Adrenal gland (tissue), 5 donors: Measurements from ENCODE around the gene DNALI1.

Source experiments
- POLR2A ChIP-seq, 2 donors: fragments of 450-650 bp; IDR thresholded peaks; one replicate each; pipeline ENCODE4 v1.6.1; 2017; ENCODE audit warnings: antibody characterized with exemption in 2 of 2, mild to moderate bottlenecking in 2 of 2, moderate library complexity in 1 of 2
- TF ChIP-seq, protein P1 (sequence below), 6 experiments: fragments of 450-650 bp in 4 of 6; fragments of 200-600 bp in 2 of 6; sonication (generic) in 1 of 6; IDR thresholded peaks; 1 replicate in 5 of 6; 2 replicates in 1 of 6; pipeline versions ENCODE4 v1.5.1 to v1.8.0; 2016 to 2021; ENCODE audit warnings: antibody characterized with exemption in 6 of 6, mild to moderate bottlenecking in 2 of 6, moderate library complexity in 1 of 6
- donor health status: DM: no; HTN: no; CAD: no.

DNA sequence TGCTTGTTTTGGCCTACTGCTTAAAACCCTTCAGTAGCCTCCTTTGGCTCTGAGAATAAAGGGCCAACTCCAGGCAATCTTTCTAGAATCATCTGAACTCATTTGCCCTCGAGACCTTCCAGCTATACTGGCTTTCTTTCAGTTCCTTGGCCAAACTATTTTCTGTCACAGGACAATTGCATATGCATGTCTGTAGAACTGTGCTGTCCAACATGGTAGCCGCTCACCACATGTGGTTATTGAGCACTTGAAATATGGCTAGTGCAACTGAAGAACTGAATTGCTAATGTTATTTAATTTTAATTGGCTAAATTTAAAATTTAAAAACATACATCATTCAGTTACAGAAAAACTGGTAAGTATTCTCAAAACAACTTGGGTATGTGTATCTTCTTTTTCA lies 53.3 kb downstream of the DNALI1 start:
- no peak for TF ChIP-seq POLR2A (IDR thresholded peaks at IDR 0.05)
- TF ChIP-seq, protein P1, sequence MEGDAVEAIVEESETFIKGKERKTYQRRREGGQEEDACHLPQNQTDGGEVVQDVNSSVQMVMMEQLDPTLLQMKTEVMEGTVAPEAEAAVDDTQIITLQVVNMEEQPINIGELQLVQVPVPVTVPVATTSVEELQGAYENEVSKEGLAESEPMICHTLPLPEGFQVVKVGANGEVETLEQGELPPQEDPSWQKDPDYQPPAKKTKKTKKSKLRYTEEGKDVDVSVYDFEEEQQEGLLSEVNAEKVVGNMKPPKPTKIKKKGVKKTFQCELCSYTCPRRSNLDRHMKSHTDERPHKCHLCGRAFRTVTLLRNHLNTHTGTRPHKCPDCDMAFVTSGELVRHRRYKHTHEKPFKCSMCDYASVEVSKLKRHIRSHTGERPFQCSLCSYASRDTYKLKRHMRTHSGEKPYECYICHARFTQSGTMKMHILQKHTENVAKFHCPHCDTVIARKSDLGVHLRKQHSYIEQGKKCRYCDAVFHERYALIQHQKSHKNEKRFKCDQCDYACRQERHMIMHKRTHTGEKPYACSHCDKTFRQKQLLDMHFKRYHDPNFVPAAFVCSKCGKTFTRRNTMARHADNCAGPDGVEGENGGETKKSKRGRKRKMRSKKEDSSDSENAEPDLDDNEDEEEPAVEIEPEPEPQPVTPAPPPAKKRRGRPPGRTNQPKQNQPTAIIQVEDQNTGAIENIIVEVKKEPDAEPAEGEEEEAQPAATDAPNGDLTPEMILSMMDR (IDR thresholded peaks at IDR 0.05) = no peak
